NOMO-1 treated with dmso at 0.1 percent for 144 hours (cell line): ENCODE results near the gene ELMOD1.

Source experiments
- DNase-seq: peaks from one replicate; lab custom pipeline; 2025; ENCODE audit not compliant: unreplicated experiment; lab: John Stamatoyannopoulos, UW

The ELMOD1 gene

DNA sequence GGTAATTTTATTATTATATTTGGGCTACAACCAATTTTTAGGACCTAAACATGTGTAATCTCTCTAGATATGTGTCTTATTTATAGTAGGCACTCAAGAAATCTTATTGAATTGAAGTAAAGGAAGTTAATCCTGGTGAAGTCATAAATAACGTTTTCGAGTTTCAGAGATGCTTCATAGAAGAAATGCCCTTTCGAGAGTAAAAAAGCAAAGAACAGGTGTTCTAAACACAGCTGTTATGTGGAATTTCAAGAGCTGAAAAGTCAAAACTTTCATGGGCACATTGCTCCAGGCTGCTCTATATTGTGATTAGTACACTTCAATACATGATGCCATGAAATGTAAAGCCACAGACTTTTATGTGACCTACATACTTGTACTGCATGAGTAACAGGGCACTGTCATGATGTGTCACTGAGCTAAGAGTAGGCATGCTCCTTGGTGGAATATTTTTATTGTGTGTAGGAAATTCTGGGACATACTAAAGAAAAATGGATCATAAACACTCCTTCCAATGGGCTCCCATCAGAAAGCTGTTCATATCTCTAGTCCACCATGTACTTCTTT lies 7.2 kb upstream of the ELMOD1 start:
- no peak for DNase-seq

DNA sequence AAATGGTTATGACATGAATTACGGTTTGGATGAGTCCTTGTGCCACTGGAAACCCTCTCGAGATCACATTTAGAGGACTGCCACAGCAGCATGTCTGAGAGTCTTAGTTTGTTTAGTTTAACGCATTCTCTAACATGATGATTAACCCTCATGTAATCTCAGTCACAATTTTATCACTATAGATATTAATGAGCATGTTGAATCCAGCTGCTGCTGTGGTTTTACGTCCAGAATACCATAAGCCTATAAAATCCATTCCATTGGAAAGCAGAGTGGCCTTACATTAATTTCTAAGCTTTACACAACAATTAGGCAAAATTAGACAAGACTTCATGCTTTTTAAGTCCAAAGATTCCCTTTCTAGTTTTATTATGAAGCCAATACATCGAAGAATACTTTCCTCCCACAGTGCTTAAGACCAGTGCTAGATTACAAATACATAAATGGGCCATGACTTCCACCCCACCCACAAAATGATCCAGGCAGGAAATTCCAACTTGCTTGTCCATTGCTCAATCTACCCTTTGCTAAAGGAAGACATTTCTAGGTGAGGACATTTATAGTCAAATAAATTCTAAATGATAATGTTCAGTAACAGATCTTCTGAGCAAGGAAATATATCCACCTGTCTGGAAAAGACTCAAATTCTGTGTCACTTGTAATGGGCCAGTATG lies 3.5 kb upstream of the ELMOD1 start:
- DNase-seq: no peak

DNA sequence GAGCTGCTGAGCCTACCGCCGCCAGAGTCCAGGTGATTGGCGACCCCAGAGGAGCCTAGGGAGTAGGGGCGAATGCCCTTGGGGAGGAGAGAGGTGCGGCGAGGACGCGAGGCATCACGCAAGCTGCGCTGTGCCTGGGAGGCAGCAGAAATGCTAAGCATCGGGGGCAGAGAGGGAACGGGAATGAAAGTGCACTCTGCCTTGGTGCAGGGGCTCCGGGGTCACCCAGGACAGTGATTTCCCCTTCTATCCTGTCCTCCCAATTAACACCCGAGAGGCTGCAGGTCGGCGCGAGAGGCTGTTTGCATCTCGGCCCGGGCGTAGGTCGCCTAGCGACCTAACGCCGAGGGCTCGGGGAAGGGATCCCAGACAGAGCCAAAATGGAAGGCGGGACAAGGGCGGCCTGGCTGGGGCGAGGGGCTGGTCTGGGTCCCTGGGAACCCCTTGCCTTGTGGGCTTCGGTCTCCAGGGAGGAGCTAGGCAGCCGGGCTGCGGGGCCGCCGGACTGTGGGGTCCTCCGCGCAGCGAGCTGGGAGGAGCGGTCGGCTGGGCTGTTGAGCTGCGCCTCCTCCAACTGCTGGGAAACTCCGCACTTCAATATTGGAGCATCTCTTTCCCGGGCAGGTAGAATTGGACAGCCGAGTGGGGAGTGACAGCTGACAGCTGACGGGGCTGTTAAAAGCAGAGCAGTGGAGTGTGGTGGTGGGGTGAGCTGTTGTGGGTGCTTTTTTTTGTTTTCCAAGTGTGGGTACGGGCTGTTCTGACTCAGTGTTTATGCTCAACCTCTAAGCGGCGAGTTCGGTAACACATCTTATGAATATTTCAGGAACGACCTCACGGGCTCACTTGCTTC lies 657 bp downstream of the ELMOD1 start:
- no peak for DNase-seq

DNA sequence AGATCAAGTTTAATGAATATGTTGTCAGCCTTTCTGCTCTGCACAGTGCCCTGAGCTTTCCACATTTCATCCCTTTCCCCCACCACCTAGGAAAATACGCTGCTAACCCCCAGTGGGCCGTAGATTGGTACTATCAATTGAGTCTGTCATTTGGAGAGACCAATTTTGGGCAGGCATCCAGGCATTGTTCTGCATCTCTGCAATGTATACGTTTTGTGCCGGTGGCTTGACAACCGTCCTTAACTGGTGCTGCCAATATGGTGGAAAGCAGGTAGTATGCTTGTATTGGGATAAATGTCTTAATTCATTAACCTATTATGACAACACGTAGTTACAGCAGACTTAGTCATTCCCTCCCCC lies 1.3 kb downstream of the ELMOD1 start:
- no peak for DNase-seq

DNA sequence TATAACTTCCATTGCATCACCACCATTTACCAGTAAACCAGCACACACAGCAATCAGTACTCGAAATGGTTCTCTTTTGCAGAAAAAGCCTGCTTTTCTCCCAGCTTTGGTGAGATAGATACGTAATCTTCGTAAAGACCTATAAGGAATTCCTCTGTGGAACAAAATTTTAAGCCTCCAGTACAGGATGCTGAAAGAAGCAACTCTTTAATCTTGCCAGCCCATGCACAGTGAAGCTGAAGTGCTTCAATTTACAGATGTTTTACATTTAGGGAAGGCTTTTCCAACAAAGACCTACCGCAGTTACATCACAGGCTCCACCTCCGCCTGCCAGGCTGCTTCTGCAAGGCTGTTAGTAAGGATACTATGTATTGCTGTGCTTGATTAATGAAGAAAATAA lies 1.9 kb downstream of the ELMOD1 start:
- DNase-seq: no peak

DNA sequence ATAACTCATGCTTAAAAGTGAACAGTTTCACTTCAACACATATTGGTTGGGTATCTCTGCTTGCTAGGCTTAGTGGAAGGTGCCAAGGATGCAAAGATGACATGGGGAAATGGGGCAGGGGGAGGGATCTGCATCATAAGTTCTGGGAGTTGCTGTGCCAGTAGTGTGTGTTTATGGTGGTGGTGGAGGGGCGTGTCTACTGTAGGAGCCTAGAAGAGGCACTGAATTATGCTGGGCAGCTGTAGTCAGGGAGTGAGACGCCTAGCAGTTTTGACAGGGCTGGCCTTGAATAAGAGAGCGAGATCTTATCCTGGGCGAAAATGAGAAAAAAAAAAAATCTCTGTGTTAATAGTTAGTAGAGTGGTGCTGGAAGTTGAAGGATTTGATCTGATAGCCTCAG lies 3.0 kb downstream of the ELMOD1 start:
- no peak for DNase-seq

DNA sequence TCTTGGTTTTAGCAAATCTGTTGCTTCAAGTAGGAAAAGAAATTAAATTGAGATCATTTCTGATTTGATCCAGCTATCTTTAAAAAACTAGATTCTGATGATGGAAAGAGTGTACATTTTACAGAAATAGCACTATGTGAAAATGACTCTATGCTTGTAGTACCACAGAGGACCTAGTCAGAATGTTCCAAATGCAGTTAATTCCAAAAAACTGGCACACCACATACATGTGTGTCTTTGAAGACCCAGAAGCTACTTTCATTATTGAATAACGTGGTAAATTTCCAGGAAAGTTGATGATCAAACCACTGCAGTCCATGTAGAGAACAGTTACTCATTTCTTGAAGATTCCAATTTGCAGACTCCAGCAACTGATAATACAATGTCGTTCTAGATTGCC lies 3.8 kb downstream of the ELMOD1 start:
- DNase-seq: no peak

DNA sequence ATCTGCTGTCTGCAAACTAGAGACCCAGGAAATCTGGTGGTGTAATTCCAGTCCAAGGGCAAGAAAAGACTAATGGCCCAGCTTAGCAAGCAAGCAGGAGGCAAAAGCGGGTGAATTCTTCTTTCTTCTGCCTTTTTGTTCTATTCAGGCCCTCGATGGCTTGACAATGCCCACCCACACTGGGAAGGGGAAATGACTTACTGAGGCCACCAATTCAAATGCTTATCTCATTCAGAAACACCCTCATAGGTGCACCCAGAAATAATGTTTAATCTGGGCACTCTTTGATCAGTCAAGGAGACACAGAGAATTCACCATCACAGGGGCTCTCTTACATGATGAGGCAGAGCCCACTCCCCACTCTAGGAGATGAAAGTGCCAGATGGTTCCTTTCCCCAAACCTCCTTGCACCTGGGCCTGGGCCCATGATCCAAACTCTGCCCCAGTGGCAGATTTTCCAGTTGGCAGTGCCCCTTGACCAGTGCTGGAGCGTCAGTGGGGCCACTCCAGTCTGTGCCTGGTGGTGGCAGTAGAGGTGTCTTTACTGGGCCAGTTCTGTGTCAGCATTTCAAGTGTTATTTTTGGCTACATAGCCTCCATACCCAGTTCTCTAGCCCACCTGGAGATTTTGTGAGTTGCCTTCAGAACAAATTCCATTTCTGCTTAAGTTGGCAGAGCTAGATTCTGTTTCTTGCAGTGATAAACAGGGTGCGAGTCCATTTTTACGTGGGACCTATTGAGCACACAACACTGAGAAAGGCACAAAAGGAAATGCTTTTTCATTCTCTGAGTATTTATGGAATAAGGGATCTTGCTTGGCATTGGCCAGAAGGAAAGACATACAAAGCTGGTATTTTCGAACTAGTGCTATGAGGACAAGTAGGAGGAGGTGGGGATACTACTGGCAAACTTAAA lies 7.5 kb downstream of the ELMOD1 start:
- no peak for DNase-seq

DNA sequence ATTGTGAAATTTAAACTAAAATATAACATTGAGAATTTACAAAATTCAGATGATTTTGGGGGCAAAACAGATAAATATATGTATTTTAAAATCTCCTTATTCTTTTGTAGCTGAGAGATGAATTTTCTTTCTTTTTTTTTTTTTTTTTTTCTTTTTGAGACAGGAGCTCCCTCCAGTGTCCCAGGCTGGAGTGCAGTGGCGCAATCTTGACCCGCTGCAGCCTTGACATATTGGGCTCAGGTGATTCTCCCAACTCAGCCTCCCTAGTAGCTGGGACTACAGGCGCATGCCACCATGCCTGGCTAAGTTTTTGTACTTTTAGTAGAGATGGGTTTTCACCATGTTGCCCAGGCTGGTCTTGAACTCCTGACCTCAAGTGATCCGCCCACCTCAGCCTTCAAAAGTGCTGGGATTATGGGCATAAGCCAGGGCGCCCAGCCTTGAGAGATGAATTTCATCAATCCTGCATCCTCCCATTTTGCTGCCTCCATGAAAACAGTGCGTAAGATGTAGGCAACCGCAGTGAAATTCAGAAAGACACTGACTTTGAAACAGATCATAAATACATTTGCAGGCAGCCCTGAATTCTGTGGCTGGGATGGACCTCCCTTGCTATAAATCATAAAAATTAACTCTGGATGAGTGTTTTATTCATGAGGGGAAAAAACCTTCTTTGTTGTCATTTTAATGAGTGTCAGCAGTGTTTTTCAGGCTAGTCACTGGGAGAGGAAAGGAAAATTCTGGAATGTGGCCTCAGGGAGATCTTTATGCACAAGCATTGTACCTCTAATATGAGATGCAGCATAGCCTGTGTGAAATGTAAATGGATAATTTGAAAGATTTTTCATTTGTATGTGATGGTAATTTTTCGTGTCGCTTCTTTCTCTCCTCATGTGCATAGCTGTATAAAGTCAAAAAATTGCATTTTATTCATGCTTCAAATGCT lies 14.4 kb downstream of the ELMOD1 start:
- no peak for DNase-seq

DNA sequence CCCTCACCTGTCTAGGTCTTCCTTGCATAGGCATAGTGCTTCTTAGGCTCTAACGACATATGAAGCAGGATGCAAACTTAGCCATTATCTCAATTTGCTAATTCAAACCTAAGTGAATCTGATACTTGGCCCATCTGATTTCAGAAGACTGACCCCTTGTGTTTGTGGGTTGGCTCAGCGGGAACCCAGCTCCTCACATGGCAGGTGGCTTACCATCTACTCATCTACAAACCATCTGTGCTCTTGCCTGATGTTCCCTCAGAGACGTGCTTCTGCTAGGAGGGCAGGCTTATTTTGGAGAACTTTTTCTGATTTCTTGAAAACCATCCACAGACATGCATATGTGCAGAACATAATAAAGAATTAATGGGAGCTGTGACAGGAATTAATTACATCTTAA lies 15.2 kb downstream of the ELMOD1 start:
- DNase-seq: no peak

DNA sequence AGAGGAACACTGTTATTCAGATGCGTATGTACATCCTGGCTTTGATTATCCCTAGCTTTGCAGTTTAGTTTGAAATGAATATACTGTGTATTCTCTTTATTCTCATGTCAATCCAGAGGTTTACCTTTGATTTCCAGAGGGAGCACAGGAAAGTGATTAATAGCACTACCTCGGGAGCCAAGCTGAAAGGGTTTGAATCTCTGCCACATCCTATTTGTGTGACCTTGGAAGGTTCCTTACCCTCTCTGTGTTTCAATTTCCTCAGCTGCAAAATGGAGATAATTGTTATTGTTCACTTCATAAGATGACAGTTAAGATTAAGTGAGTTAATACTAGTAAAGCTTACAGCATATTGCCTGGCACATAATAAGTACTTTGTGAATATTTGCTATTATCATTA lies 17.9 kb downstream of the ELMOD1 start:
- DNase-seq: no peak

DNA sequence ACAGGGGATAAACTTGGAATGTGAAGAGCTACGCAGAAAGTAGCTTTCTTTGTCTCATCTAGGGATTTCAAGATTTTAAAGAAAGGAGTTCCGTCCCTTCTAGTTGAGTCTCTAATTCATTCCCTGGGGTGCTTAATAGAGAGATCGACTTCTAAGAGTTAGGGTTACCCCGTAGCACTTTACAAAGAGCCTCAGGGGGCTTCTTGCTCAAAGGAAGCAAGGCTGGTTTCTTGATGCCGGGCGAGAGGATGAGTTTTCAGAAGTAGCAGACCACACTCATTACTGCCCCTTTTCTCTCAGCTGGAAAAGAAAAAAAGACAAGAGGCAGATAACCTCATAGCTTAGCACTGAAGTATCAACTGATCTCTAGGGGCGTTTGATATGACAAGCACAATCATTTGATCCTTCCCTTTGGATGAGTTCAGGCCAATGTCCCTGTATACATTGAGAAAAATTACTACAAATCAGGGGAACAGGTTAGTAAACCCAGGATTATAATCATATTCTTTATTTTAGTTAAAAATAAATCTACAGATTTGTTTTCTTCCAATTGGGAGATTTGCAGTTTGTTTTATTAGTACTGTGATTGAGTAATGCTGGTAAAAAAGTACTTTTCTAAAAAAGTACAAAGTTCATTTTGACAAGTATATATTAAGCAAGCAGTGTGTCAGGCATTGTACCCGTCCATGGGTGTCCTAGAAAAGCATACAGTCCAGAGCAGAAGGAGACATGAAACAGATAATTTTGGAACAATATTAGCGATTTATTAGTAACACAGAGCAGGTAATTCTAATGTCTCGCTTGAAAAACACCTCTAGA lies 18.7 kb downstream of the ELMOD1 start:
- DNase-seq: no peak

DNA sequence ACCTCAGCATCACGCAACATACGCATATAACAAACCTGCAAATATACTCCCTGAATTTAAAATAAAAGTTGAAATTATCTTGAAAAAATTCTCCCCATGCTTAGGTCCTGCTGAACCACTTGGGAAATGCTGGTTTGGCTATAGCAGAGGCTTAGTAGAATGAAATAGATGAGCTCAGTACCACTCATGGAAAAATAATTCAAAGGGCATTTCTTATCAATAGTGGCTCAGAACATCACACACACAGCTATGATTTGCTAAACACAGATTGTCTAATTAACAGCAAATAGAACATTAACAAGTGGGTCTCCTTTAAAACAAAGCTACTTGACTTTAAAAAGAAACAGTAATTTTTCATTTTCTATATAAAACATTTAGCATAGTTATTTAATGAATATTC lies 21.5 kb downstream of the ELMOD1 start:
- no peak for DNase-seq

DNA sequence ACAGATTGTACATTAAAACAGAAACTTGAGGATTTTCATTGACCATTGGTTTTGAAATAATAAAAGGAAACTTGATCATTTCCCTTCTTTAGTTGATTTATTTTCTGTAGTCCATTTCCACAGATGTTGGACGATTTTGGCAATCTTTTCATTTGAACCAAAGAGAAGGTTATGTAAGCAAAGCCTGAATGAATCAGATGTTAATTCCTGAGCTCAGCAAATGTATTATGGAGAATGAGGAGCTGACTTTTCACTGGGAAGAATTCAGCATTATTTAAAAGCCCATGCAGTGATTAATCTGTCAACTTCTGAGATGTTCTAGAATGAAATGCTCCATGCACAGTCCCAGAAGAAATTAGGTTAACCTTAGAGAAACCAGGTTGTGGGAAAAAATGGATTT lies 29.0 kb downstream of the ELMOD1 start:
- DNase-seq: no peak

DNA sequence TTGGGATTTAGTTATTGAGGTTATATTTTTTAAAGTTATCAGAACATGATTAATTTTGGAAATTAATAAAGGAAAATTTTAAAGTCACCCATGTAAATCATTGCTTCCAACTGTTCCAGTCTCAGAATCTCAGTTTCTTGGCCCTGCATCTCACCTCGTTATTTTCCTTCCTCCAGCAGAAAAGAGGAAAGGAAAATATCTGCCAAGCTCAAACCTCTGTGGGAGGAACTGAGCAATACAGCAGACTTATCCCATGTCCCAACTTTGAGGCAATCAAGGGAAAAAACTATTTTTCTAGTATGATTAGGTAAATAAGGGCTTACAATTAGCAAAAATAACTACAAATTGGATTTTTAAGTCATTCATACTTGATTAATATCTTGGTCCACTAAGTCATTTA lies 30.1 kb downstream of the ELMOD1 start:
- DNase-seq: no peak

DNA sequence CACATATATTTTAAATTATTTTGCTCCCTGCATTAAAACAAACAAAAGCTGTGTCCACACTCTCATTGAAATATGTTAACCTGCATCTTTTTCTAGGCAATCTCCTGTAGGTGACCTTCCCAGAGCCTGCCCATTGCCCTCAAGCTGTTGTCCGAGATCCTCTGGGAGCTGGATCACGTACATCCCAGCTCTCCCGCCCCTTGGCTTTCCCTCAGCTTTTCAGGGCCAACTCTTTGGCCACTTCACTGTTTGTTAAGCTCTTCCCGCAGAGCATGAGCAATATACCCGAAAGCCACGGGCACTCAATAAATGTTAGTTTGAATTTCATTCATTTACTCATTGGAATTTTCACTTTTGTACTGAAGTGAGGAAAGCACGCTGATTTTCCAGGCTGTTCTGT lies 32.2 kb downstream of the ELMOD1 start:
- no peak for DNase-seq

DNA sequence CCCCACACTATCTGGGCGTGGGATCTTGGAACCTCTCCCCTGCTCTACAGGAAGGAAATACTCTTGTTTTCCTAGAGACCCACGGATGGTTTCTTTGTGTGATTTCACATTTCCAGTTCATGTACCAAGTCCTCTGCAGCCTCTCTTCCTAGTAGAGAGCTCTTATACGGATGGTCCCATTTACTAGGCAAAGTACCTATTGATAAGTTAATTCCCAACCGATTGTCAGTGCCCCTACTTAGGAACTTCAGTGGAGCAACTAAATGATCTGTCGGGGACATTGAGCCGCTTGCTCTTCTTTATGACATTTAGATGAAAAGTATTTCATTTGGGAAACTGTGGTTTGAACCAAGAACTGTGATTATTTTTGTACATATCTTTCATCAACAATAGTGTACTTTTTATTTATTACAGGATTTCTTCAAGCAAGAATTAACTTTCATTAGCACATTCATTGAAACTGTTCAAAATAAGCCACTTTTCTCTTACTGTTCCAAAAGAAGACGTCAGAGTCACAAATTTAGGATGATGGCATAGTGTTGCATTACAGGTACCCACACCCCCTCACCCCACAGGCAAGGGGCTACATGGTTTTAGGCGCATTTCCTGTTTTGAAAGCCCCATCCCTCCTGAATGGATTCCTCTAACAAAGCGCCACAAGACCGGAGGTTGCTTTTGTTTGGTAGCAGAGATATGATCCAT lies 34.2 kb downstream of the ELMOD1 start:
- DNase-seq: no peak

DNA sequence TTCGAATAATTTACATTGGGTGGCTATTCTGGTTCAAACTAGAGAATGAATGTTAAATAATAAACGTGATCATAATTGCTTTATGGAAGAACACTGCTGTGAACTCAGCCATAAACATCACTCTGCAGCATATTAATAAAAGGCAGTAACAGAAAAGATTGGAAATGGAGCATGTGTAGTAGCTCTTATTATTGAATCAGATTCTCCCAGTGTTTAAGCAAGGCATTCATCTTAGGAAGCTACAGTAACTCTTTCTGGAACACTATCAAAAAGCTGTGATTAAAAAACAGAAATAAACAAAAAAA lies 34.7 kb downstream of the ELMOD1 start:
- DNase-seq: no peak

DNA sequence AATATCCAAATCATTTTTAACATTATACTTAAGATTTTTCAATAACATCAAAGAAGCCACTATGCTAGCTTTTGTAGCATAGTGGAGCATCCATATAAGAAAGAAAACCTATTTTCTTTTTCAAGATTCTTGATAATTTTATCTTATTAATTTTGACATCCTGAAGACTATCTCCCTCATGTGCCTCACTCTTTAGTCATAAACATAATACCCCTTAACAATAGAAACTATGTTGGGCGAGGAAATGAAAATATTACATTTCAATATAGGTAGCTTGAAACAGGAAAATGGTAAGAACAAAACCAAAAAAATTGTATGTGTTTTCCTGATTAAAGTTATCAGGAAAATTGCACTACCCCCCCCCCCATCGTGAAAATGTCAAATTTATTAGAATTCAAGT lies 40.1 kb downstream of the ELMOD1 start:
- DNase-seq: no peak
